Skin epidermis (tissue), 12 donors: ENCODE data around the gene APCDD1.

Experiments
- H3K27ac ChIP-seq, 21 experiments: fragments of 200-600 bp; sonication (generic) in 11 of 21; one replicate each; pipeline ENCODE4 v1.5.0; 2020; ENCODE audit warnings: mild to moderate bottlenecking in 3 of 21, inconsistent platforms in 2 of 21, moderate library complexity in 2 of 21
- H3K4me3 ChIP-seq, 7 experiments: fragments of 200-600 bp; sonication (generic) in 2 of 7; one replicate each; pipeline ENCODE4 v1.5.0; 2020; ENCODE audit warnings: inconsistent platforms in 2 of 7, mild to moderate bottlenecking in 2 of 7, moderate library complexity in 1 of 7

Gene APCDD1

DNA sequence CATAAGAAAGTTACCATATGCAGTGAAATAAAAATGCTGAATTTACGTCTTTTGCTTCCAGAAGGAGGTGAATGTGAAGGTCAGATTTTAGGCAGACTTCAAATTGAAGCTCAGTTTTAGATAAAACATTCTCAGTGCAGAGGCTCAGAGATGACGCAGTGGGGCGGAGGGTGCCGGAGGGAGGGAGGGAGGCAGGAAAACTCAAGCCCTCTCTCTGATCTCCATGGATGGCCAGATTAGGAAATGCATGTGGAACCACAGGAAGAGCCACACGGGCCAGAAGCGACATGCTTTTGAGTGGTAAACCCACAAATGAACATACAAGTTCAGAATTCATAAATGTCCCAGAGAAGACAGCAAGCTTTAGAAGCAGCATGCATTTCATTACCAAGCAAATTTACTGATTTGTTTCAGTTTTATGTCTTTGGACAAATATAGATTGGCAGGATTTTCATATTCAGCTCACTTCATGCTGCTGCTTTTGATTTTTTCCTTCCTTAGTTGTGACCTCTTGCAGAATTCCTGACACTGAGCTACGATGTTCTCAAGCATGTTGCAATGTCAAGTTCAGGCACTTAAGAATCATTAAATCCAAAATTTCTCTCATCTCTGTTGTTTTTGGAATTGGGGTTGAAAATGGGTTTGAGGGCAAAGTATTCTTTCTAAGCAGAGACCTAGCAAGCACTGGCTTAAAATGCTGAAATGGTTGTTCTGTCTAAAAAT, 29.7 kb upstream of the APCDD1 start:
- no peak overlapping the region for H3K4me3 ChIP-seq
- H3K27ac ChIP-seq, result peak overlapping the region in 4 of 21 experiments; percentile 27 to 57 (median 30)

DNA sequence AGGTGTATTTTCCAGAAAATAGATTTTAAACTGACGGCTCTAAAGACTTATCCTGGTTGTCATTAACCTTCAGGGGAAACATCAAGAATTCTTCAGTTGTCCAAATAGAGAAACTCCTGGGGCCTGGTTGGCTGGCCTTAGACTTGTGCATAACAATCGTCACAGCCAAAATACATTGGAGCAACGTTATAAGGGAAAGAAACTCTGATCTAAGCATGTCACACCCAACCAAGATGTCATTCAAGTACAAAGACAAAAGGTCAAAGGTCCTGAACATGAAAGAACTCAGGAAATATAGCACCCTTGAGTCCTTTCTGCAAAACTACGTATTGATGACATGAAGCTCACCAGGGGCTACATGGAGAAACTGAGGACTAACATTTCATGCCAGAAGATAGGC, 23.8 kb upstream of the APCDD1 start:
- no peak overlapping the region for H3K4me3 ChIP-seq
- no peak overlapping the region for H3K27ac ChIP-seq

DNA sequence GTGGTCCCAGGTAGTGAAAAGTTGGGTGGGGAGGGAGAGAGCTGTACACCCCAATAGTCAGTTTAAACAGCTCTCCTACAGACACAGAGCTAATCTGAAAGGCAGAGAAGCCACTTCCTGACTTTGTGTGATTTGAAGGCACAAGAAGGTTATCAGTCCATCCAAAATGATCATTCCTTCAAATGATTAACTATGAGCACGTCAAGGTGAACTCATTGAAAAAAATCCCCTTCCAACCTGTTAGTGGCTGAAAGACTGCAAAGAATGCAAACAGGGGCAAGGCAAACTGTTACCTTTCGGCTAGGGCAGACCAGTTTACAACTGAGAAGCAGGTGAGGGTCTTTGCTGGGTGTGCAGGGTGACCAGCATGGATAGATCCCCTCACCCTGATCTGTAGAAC, 22.8 kb upstream of the APCDD1 start:
- no peak overlapping the region for H3K4me3 ChIP-seq
- H3K27ac ChIP-seq, result no peak overlapping the region

DNA sequence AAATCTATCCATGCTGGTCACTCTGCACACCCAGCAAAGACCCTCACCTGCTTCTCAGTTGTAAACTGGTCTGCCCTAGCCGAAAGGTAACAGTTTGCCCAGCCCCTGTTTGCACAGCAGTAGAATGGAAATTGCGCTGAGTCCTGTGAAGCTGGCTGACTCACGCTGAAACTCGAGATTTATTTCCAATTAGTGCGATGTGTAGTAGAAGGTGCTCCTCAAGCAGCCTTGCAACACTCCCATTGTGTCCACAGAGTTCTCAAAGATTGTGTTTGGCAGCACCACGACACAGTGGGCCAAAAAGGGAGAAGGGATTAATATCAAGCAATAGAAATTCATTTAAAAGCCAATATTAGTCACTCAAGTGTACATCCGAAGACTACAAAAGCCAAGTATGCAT, 21.7 kb upstream of the APCDD1 start:
- Histone ChIP-seq H3K27ac (no peak overlapping the region), H3K4me3 (no peak overlapping the region)

DNA sequence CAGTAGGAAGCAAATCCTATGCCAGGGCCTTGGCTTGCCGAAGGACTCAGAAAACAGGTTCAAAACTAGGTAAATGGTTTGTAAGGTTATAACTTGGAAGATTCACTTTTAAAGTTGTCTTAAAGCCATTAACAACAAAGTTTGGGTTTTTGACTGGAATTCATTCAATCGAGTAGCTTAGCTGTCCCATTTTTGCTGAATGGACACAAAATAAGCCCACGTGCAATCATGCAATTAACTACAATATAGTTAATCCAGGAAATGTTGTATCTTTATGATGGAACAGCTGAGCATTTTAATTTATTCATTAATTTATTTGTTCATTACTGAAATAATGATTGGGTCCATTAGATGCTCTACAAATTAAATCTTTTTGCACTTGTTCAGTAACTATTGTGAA, 18.3 kb upstream of the APCDD1 start:
- no peak overlapping the region for H3K27ac ChIP-seq
- no peak overlapping the region for H3K4me3 ChIP-seq

DNA sequence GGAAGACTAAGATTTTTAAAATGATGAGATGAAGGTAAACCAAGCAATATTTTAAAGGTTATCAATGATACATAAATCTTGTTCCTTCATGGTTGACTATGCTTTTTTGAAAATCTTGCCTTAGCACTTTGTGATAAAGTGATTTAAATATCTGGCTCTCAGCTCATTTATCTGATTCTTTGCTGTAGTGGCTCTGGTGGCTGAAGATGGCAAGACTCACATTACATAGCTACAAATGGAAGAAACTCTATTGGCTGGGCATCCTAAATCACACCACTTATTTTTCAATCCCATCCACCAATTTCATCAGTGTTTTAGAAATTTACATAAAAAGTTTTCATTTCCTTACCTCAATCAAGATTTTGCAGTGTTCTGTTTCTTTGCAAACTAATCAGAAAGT, 16.6 kb upstream of the APCDD1 start:
- Histone ChIP-seq H3K27ac (no peak overlapping the region), H3K4me3 (no peak overlapping the region)

DNA sequence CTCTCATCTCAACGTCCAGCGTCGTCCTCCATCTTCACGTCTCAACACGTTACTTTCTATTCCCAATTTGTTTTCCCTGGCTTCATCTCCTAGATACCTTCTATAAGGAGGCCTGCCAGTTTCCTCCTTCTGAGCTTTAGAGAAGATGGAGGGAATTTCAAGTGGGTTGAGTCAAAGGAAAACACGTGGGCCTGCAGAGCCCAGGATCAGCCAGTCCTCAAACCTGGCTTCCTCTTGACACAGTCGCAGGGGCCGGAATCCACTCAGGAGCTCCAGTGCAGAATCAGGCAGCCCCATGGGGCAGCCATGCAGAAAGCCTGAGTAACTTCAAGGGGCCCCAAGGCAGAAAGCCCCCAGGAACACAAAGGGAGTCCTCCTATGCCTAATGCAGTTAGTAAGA, 14.5 kb upstream of the APCDD1 start:
- no peak overlapping the region for H3K27ac ChIP-seq
- no peak overlapping the region for H3K4me3 ChIP-seq

DNA sequence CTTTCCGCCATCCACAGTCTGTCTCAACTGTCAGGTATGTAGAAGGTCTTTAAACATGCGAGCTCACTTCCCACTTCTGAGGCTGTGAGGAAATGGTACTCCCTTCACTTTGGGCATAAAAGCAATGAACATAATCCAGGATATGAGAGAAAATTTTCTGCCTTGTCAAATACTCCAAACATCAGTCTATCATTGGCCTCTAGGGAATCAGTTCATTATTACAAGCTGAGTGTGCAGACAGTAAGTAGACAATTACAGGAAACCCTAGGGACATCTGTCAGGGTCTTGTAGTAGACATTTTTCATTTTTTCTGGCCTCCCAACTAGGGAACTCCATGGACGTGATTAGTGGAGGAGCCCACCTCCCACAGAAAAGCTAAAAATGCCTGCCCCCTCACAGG, 13.6 kb upstream of the APCDD1 start:
- no peak overlapping the region for H3K4me3 ChIP-seq
- peak overlapping the region in 1 of 21 experiments; percentile 26 for H3K27ac ChIP-seq

DNA sequence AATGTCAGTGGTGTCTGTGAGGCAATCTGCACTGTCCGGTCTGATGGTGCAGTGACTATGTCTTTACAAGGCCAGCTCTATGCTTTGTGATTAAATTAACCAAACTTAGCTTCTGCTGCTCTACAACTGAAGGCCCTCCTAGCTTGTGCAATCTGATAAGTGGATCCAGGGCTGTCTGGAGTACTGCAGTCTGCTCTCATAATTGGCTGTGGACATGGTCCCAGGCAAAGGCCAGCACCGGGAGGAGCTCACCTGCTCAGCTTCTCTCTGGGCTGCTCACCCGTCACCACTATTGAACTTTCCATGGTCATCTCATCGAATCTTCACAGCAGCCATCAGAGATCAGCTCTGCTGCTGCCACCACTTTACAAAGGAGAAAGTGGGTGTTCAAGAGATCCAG, 13.0 kb upstream of the APCDD1 start:
- Histone ChIP-seq H3K4me3 (no peak overlapping the region), H3K27ac (peak overlapping the region in 1 of 21 experiments; percentile 26)

DNA sequence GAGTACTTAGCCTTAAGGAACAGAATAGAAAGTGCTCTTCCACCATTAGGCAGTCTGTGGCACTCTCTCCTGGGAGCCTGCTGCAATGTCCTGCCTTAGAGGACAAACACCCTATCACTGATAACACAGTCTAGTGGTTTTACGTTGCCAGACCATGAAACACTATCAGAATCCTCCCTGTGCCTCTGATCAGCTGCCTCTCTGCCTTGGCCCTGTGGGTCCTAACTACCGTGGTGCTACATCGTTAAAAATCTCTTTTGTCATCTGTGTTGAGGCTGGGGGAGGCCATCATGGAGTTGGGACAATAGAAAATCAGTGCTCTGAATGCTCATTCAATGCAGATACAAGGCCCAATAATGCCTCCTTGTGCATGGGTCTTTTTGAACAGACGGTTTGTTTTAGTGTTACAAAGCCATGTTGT, 11.9 kb upstream of the APCDD1 start:
- peak overlapping the region in 1 of 21 experiments; percentile 6 for H3K27ac ChIP-seq
- H3K4me3 ChIP-seq, result no peak overlapping the region

DNA sequence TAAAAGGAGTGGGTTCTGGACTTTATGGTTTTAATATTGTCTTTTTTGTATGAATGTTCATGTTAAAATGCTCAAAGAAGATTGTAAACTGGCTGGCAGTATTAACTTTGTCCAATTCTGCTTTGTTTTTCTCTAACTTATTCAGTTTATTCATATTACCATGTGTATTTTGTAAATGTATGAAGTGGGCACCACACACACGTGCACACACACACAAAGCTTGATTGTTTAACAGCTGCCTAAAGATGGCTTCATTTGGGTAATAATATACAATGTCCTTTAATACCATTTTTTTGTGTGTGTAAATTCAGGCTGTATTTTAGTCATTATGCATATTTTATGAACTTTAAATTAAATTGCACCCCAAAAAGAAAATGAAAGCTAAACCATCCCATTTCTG, 11.4 kb upstream of the APCDD1 start:
- Histone ChIP-seq H3K27ac (peak overlapping the region in 1 of 21 experiments; percentile 6), H3K4me3 (no peak overlapping the region)

DNA sequence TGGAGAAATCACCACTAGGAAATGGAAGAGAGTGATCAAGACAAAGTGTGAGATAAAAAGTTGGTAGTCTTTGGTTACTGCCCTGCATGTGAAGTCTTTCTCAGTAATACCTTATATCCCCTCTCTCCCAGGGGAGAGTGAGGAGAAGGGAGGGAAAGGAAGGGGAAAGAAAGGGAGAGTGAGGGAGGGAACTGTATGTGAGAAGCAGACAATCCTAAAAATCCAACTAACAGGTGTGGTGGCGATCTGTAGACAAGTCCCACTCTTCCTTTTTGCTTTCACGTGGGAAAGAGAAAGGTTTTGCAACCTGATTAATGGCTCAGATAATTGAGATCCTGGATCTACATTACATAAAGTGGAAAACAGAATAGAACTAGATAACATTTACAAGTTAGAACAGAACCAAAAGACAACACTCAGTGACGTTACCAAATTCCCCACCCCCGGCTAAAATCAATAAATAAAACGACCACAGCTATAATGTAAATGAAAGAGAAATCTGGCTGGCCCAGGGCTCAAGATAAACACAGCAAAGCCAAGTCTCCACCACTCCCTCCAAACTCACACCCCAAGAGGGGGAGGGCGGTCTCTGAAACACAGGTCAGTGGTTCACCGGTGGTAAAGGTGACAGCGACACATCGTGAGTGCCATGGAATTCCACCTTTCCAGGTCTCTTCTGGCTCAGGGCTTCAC, 10.0 kb upstream of the APCDD1 start:
- Histone ChIP-seq H3K4me3 (no peak overlapping the region), H3K27ac (peak overlapping the region in 2 of 21 experiments; percentile 21 to 37)

DNA sequence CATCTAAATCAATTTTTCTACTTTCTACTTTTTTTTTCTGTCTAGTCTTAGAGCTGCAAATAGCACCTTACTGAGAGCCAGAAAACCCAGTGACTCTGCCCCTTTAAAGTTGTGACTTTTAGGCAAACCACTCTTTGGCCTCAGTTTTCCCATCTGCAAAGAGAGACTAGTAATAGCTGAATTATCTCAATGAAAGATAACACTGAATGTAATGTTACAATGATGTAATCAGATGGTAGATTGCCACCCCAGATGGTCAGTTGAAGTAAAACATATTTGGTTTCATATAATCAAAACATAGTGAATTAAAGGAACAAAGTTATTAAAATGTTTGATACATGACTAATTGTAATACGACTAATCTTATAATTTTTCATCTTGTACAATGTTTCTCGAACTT, 5.0 kb upstream of the APCDD1 start:
- H3K4me3 ChIP-seq, result no peak overlapping the region
- H3K27ac ChIP-seq, result no peak overlapping the region

DNA sequence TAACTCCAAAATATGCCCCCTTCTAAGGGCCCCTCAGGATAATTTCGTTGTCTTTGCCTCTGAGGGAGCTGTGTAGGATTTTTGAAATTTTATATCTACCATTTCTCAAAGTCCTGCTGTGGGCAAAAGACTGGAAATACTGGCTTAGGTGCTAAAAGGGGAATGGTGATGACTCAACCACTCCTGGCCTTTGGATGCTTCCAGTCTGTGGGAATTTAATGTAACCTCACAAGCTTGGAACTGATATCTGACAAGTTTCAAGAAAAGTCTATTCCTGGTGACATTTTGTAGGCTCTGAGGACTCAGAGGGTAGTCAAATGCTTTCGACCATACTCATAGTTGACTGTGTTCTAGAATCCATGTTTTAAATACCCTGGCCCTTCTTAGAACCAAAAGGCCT, 3.4 kb upstream of the APCDD1 start:
- peak overlapping the region in 2 of 21 experiments; percentile 11 to 59 for H3K27ac ChIP-seq
- H3K4me3 ChIP-seq, result no peak overlapping the region

DNA sequence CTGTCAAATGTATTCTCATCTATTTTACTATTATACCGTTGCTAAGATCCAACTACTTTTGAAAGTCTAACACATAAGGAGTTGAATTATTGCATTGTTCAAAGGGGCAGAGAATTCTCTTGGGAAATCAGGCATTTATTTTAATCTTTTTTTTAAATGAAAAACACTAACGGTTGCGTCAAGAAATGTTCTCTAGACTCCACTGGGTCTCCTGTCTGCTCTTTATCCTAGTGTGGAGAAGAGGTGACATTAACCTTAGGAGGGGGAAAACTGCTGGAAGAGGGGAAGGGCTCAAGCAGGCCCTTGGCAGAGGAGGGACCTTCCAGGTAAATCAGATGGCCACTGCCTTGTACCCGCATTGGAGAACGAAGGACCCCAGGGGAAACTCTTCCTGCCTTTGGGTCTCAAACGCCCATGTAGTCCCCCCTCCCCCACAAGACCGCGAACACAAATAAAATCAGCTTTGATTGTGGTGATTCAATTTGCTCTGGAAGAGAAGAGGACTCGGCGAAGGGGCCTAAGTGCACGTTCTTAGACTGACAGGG, 1.1 kb upstream of the APCDD1 start:
- Histone ChIP-seq H3K27ac (peak overlapping the region in 20 of 21 experiments; percentile 67 to 100 (median 86)), H3K4me3 (no peak overlapping the region)

DNA sequence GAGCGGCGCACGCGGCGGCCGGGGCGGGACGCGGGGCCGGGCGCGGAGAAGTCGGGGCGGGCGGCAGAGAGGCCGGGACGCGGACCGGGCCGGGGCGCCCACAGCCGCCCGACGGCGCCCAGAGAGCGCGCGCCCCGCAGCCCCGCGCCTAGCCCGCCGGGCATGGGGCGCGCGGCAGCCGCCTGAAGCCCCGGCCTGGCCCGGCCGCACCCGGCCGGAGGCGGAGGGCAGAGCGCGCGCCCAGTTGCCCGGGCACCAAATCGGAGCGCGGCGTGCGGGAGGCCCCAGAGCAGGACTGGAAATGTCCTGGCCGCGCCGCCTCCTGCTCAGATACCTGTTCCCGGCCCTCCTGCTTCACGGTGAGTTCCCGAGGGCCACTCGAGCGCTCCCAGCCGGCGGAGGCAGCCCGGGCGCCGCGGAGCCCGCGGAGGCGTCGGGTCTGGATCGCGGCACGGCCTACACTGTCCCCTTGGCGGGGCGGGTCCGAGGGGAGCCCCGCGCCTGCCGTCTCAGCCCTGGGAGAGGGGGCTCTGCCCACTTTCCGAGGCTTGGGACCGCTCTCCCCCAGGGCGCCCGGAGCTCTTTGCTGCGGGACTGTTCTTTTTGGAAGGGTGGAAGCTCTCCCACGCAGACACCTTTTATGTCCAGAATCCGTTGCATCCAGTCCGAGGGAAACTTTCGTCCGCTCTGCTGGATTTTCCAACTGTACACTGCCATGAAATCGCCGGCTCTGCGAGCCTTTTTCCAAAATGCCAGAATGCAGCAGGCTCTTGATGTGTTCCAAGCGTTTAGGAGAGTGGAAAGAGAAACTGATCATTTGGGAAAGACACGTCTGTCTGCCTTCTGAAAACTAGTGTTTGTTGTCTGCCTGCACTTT, 484 bp downstream of the APCDD1 start:
- Histone ChIP-seq H3K4me3 (peak overlapping the region; percentile 51 to 72 (median 58)), H3K27ac (peak overlapping the region; percentile 84 to 100 (median 95))

DNA sequence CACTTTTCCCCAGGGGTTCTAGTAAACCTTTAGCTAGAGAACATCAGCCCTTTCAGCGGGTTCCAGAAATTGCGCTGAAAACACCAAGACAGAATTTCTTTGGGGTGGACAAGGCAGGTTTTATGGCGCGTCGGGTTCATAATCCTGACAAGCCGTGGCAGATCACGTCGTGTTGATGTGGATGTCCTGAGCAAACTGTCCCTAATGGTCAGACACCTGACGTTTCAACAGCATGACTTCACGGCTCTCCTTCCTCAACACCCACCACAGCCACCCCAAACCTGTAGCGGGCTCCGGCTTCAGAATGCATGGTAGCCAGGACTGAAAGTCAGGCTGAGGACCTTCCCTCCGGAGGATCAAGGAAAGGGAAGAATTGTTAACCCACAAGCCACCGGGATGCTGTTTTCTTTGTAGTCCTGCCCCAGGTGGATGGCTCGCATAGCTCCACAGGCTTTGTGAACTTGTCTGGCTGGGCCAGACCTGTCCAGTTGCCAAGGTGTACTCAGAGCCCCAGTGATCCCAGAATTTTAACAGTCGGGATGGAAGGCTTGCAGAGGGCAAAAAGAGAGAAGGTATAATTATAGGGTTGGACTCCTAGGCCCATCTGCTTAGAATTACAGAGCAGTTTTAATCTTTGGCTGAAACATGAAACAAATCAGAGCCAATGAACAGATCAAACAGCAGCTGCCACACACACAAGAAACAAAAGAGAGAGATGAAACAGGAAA, 1.5 kb downstream of the APCDD1 start:
- H3K4me3 ChIP-seq, result peak overlapping the region; percentile 51 to 72 (median 58)
- peak overlapping the region; percentile 84 to 100 (median 95) for H3K27ac ChIP-seq

DNA sequence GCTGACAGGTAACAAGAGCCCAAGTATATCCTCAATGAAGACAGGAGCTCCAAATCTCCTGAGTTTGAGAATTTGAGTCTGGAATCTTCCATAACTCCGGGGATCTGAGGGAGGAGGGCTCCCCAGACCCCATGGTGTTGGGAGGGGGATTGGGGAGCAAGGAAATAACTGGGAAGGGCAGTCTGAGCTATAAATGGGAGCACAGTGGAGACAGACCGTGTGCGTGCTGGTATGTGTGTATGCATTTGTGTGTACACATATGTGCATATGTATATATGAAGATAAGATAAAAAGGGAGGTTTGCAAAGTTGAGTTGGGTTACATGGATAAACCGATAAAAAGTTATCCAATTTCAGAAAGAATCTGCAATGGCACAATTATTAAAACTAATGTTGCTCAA, 2.3 kb downstream of the APCDD1 start:
- Histone ChIP-seq H3K4me3 (peak overlapping the region; percentile 51 to 72 (median 58)), H3K27ac (peak overlapping the region in 19 of 21 experiments; percentile 87 to 100 (median 95))

DNA sequence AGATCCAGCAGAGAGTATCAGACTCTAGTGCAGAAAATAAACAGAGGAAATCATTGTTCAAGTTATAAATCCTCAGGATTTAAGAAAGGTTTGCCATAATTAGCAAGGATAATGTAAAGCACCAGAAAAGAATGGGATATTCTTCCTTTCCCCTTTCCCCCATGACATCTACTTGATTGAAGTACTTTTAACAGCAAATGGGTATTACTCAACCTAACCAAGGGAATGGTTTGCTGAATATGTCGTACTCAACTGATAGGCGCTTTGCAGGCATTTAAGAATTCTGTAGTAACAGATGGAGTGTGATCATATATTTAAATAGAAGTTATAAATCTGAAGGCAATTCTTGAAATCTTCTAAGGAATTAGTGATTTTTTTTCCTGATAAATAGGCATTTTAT, 2.7 kb downstream of the APCDD1 start:
- Histone ChIP-seq H3K27ac (peak overlapping the region in 17 of 21 experiments; percentile 87 to 100 (median 96)), H3K4me3 (peak overlapping the region; percentile 51 to 72 (median 58))
